IPS-20b (cell line): ENCODE results near the gene EFTUD2.

ENCODE experiments used
- H3K27ac ChIP-seq: one replicate; pipeline ENCODE4 v1.5.1; 2013; ENCODE audit warnings: low read length
- H3K27me3 ChIP-seq: 2 replicates; pipeline ENCODE4 v1.6.1; 2013; ENCODE audit warnings: mild to moderate bottlenecking, low read length, inconsistent platforms; ENCODE audit not compliant: insufficient read depth
- H3K36me3 ChIP-seq: 2 replicates; pipeline ENCODE4 v1.6.1; 2013; ENCODE audit warnings: low read depth, mild to moderate bottlenecking, inconsistent platforms, low read length, moderate library complexity; ENCODE audit not compliant: insufficient read depth
- H3K4me1 ChIP-seq: 2 replicates; pipeline ENCODE4 v1.6.1; 2013; ENCODE audit warnings: mild to moderate bottlenecking, control low read depth, inconsistent platforms, low read length, moderate library complexity; ENCODE audit not compliant: insufficient read depth
- H3K4me3 ChIP-seq: 2 replicates; pipeline ENCODE4 v1.5.1; 2013; ENCODE audit warnings: mild to moderate bottlenecking, low read length, inconsistent platforms
- H3K9ac ChIP-seq: 2 replicates; pipeline ENCODE4 v1.6.1; 2013; ENCODE audit warnings: low read depth, mild to moderate bottlenecking, inconsistent platforms, low read length, moderate library complexity
- H3K9me3 ChIP-seq: 2 replicates; pipeline ENCODE4 v1.6.1; 2013; ENCODE audit warnings: mild to moderate bottlenecking, low read depth, low read length, inconsistent platforms; ENCODE audit not compliant: insufficient read depth

The EFTUD2 gene

DNA sequence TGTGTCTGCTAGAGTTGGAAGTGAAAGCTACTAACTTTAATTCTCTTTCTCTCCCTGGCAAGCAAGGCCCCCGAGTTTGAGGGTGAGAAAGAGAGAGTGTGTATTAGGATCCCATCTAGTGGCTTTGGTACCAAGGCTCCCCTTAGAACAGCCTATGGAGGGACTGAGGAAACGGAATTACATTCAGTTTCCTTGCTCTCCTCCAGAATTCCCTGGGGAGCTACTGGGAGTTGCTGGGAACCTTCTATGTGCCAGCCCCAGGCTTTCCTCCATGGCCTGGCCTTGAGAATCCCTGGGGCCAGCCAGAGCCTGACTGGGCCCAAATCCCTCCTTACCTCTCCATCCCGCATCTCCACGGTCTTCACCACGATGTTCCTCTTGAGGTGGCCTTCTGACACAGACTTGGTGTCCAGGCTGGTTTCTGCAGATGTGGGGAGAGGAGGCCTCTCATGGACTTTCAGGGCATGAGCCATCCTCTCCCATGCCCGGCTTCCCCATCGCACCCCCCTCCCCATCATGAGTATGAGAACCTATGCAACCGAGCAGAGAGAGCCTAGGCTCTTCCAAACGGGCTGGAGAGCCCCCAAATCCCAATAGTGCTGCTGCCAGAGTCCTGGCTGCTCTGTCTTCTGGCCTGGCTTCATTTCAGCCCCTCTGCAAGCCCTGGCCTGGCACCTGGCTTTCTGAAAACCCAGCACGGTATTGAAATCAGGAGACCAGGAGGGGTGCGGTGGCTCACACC, 8.7 kb upstream of the EFTUD2 start:
- no peaks in the 10 kb centered on the region for H3K9me3 ChIP-seq
- no peak overlapping the region for H3K9ac ChIP-seq
- peaks cover 26% of the 10 kb centered on the region for H3K27me3 ChIP-seq
- H3K4me3 ChIP-seq, result no peak overlapping the region
- H3K4me1 ChIP-seq, result peaks cover 4% of the 10 kb centered on the region; the same call in 1 of the 2 replicates
- H3K36me3 ChIP-seq, result no peaks in the 10 kb centered on the region
- H3K27ac ChIP-seq, result no peak overlapping the region

GRCh38 chr17:44906763-44907728, 7.8 kb upstream of the EFTUD2 start:
- no peak overlapping the region; the same call in 1 of the 2 replicates for H3K9ac ChIP-seq
- H3K4me3 ChIP-seq, result no peak overlapping the region
- no peaks in the 10 kb centered on the region for H3K9me3 ChIP-seq
- no peak overlapping the region for H3K27ac ChIP-seq
- no peaks in the 10 kb centered on the region for H3K36me3 ChIP-seq
- H3K27me3 ChIP-seq, result peaks cover 18% of the 10 kb centered on the region
- H3K4me1 ChIP-seq, result peaks cover 4% of the 10 kb centered on the region; the same call in 1 of the 2 replicates

DNA sequence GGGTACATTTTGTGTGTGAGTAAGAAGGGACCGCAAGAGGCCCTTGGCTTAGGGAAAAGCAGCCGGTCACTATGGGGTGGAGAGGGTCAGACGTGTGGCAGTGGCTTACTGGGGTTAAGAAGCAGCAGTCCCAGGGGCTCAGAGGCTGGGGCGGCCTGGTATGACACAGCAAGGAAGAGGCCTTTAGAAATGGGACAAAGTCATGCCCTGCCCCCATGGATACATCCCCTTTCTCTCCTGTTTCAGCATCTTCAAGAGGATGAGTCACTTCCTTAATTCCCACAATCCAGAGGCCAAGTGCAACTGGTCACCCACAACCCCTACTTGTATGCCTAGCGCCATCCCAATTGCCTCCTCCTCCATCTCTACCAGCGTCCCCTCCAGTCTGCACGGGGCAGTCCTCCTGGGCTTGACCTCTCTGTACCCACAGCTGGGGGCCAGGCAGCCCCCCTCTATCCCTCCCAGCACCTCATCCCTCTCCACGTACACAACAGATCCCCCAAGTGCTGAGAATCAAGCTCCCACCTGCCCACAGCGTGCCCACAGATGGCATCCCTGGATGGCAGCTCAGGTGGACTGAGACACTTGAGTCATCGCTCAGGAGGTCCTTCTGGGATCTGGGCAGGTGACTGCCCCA, 6.9 kb upstream of the EFTUD2 start:
- no peak overlapping the region for H3K27ac ChIP-seq
- H3K4me3 ChIP-seq, result no peak overlapping the region
- H3K27me3 ChIP-seq, result peaks cover 10% of the 10 kb centered on the region
- no peaks in the 10 kb centered on the region for H3K36me3 ChIP-seq
- peaks cover 4% of the 10 kb centered on the region; the same call in 1 of the 2 replicates for H3K4me1 ChIP-seq
- H3K9ac ChIP-seq, result no peak overlapping the region
- no peaks in the 10 kb centered on the region for H3K9me3 ChIP-seq

GRCh38 chr17:44905006-44906000, 6.1 kb upstream of the EFTUD2 start:
- Histone ChIP-seq H3K9me3 (no peaks in the 10 kb centered on the region), H3K4me1 (peaks cover 4% of the 10 kb centered on the region; the same call in 1 of the 2 replicates), H3K36me3 (no peaks in the 10 kb centered on the region), H3K4me3 (no peak overlapping the region), H3K27ac (no peak overlapping the region), H3K9ac (no peak overlapping the region; the same call in 1 of the 2 replicates), H3K27me3 (peaks cover 3% of the 10 kb centered on the region)

- H3K9ac ChIP-seq, result no peak overlapping the region
- H3K27ac ChIP-seq, result no peak overlapping the region
- no peaks in the 10 kb centered on the region for H3K9me3 ChIP-seq
- H3K36me3 ChIP-seq, result no peaks in the 10 kb centered on the region
- no peaks in the 10 kb centered on the region for H3K27me3 ChIP-seq
- H3K4me3 ChIP-seq, result no peak overlapping the region
- peaks cover 4% of the 10 kb centered on the region; the same call in 1 of the 2 replicates for H3K4me1 ChIP-seq
These were observed 5.0 kb upstream of the EFTUD2 start for GRCh38 chr17:44904001-44904984.

DNA sequence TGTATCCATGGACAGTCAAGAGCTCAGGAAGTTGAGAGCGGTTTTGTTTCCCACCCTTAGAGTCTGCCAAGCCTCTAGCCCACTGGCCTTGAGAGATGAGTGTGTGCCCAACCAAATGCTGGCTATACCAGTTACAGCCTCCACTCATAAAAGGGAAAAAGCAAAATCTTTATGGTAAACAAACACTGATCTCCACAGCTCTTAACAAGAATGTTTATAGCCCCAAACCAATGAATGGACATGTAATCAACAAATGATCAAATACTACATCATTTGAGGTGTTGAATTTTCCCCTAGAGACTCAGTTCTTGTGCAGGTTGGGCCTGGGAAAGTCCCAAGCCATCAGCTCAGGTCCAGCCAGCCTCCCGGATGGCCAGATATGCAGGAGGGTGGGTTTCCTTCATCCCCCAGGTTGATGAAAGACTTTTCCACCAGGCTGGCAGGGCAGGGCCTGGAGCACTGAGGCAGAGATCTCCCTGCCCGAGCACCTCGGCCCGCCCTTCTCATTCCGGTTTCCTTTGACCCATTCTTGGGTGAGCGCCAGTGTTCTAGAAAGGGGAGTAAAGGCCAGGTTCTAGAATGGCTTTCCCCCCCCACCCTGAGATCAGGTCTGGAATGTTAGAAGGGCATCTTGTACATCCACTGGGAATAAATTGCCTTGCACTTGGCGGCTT, 3.9 kb upstream of the EFTUD2 start:
- Histone ChIP-seq H3K27me3 (no peaks in the 10 kb centered on the region), H3K36me3 (no peaks in the 10 kb centered on the region), H3K27ac (no peak overlapping the region), H3K4me1 (peaks cover 4% of the 10 kb centered on the region; the same call in 1 of the 2 replicates), H3K9ac (no peak overlapping the region), H3K4me3 (no peak overlapping the region), H3K9me3 (no peaks in the 10 kb centered on the region)

DNA sequence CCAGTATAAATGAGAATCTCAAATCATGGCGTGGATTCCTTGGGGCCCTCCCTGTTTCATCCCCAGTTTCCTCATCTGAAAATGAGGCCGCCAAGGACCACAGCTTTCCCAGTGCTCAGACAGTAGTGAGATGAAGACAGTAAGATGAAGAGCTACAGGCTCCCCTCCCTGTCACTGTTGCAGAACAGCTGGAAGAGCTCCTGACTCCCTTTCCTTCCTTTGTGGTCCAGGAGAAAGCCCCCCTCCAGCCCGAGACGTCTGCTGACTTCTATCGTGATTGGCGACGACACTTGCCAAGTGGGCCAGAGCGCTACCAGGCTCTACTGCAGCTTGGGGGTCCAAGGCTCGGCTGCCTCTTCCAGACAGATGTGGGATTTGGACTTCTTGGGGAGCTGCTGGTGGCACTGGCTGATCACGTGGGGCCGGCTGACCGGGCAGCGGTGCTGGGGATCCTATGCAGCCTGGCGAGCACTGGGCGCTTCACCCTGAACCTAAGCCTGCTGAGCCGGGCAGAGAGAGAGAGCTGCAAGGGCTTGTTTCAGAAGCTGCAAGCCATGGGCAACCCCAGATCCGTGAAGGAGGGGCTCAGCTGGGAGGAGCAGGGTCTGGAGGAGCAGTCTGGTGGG, 3.0 kb upstream of the EFTUD2 start:
- H3K36me3 ChIP-seq, result no peaks in the 10 kb centered on the region
- H3K4me1 ChIP-seq, result peaks cover 4% of the 10 kb centered on the region; the same call in 1 of the 2 replicates
- no peak overlapping the region for H3K9ac ChIP-seq
- no peaks in the 10 kb centered on the region for H3K9me3 ChIP-seq
- H3K4me3 ChIP-seq, result no peak overlapping the region
- H3K27me3 ChIP-seq, result no peaks in the 10 kb centered on the region
- no peak overlapping the region for H3K27ac ChIP-seq

DNA sequence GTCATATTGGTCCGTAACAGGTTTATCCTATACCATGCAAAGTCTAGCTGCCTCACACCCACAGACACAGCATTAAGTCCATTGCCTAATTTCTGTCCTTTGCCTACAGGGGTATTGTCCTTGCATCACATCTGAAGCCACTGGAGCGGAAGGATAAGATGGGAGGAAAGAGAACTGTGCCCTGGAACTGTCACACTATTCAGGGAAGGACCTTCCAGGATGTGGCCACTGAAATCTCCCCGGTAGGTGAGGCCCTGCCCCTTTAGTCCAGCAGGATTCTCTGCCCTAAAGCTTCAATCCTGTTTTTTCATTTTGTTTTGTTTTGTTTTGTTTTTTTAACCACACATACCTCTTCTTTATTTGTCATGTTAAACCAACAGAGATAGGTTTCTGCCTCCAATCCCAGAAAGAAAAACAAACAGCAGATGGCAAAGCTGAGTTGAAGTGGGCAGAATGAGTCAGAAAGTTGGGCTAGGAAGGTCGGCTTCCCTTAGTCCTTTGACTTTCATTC, 2.2 kb upstream of the EFTUD2 start:
- Histone ChIP-seq H3K9me3 (no peaks in the 10 kb centered on the region), H3K36me3 (no peaks in the 10 kb centered on the region), H3K4me3 (no peak overlapping the region), H3K27ac (no peak overlapping the region), H3K9ac (no peak overlapping the region), H3K4me1 (peaks cover 4% of the 10 kb centered on the region; the same call in 1 of the 2 replicates), H3K27me3 (no peaks in the 10 kb centered on the region)

GRCh38 chr17:44900894-44901293, 1.6 kb upstream of the EFTUD2 start:
- Histone ChIP-seq H3K4me3 (no peak overlapping the region), H3K27ac (no peak overlapping the region), H3K36me3 (peaks cover 2% of the 10 kb centered on the region; the same call in 1 of the 2 replicates), H3K4me1 (0 out of 2 replicates have a peak, but pooled peaks cover 4% of the 10 kb centered on the region), H3K9me3 (no peaks in the 10 kb centered on the region), H3K9ac (no peak overlapping the region), H3K27me3 (no peaks in the 10 kb centered on the region)
